ENCODE measurements around the gene TRPV3. TPM values are rescaled to one million over a fixed set of nuclear protein-coding genes. Genes with fewer than 3 reads are reported as not detected.
A peak's percentile ranks its signal among the peaks of the same experiment; 100 is the strongest.
"Not testable (repeated sequence)": the region's sequence is repeated elsewhere in the genome, so short reads cannot be mapped to it uniquely, and the experiment has no call there.

The TRPV3 gene
- total RNA-seq, 1 experiment from 2014 or later = 4.4 TPM

DNA sequence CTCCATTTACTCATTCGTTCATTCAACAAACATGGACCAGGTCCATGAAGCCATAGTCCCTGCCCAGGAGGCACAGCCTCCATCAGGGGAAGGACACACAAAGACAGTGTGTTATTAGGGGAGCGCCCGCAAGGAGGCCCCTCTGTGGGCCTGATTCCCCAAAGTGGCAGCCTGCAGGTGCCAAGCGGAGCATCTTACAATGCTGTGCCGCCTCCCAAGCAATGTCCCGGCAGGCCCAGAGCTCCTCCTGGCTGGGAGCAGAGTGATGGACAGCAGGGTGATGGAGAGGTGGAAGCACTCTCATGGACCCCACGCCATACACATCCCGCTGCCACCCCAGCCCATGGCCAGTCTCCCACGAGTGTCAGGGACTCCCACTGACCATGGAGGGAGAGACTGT, 25.8 kb upstream of the TRPV3 start:
- Mint-ChIP-seq H3K9me3 (ENCODE audit: unreplicated experiment) (no peaks in the 10 kb centered on the region), H3K27me3 (ENCODE audit: insufficient read depth, unreplicated experiment) (no peaks in the 10 kb centered on the region), H3K36me3 (ENCODE audit: insufficient read depth, unreplicated experiment) (peaks cover 15% of the 10 kb centered on the region), H3K4me1 (ENCODE audit: insufficient read depth, unreplicated experiment) (no peaks in the 10 kb centered on the region), H3K4me3 (ENCODE audit: unreplicated experiment) (no peak overlapping the region), H3K27ac (ENCODE audit: low read depth, unreplicated experiment) (no peak overlapping the region)
- TF ChIP-seq, protein P1, sequence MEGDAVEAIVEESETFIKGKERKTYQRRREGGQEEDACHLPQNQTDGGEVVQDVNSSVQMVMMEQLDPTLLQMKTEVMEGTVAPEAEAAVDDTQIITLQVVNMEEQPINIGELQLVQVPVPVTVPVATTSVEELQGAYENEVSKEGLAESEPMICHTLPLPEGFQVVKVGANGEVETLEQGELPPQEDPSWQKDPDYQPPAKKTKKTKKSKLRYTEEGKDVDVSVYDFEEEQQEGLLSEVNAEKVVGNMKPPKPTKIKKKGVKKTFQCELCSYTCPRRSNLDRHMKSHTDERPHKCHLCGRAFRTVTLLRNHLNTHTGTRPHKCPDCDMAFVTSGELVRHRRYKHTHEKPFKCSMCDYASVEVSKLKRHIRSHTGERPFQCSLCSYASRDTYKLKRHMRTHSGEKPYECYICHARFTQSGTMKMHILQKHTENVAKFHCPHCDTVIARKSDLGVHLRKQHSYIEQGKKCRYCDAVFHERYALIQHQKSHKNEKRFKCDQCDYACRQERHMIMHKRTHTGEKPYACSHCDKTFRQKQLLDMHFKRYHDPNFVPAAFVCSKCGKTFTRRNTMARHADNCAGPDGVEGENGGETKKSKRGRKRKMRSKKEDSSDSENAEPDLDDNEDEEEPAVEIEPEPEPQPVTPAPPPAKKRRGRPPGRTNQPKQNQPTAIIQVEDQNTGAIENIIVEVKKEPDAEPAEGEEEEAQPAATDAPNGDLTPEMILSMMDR (IDR thresholded peaks at IDR 0.05; ENCODE audit: unreplicated experiment) = no peak
- POLR2A ChIA-PET = no interaction called here
- CTCF ChIA-PET = interaction anchor here (1.3 kb wide), 1 partner anchor 65 kb away, joined by 3 read pairs; no protein-coding TSS in a partner anchor
- BruUV-seq (replicated peaks) = no TSS peak
- DNase-seq (ENCODE audit: unreplicated experiment) = no peak
- intact Hi-C loops (cut with micrococcal nuclease) = no loop called here

DNA sequence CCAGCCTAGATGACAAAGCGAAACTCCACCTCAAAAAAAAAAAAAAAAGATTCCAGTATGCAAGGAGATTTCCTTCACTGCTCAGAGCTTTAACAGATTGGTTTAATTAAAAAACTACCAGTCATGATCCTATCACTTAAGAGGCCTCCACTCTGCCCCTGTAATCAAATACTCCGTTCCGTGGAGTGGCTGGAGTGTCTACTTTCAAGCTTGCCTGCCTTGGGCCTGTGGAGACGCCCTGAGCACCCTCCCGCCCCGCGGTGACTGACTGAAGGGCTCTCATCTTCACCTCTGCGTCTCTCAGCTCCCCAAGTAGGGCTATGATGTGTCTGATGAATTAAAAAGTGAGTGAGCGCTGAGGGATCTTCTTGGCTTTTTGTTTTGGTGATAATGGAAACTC, 25.3 kb upstream of the TRPV3 start:
- intact Hi-C loops (cut with micrococcal nuclease) = no loop called here
- ChIA-PET CTCF (interaction anchor here (1.3 kb wide), 1 partner anchor 65 kb away, joined by 3 read pairs; no protein-coding TSS in a partner anchor), POLR2A (no interaction called here)
- no TSS peak for BruUV-seq (replicated peaks)
- no peaks in the 10 kb centered on the region for H3K9me3 Mint-ChIP-seq (ENCODE audit: unreplicated experiment)
- H3K4me3 Mint-ChIP-seq (ENCODE audit: unreplicated experiment) = no peak overlapping the region
- no peaks in the 10 kb centered on the region for H3K27me3 Mint-ChIP-seq (ENCODE audit: insufficient read depth, unreplicated experiment)
- H3K4me1 Mint-ChIP-seq (ENCODE audit: insufficient read depth, unreplicated experiment) = no peaks in the 10 kb centered on the region
- H3K27ac Mint-ChIP-seq (ENCODE audit: low read depth, unreplicated experiment) = no peak overlapping the region
- DNase-seq (ENCODE audit: unreplicated experiment) = no peak
- H3K36me3 Mint-ChIP-seq (ENCODE audit: insufficient read depth, unreplicated experiment) = peaks cover 15% of the 10 kb centered on the region
- TF ChIP-seq, protein P1 (IDR thresholded peaks at IDR 0.05; ENCODE audit: unreplicated experiment) = no peak

DNA sequence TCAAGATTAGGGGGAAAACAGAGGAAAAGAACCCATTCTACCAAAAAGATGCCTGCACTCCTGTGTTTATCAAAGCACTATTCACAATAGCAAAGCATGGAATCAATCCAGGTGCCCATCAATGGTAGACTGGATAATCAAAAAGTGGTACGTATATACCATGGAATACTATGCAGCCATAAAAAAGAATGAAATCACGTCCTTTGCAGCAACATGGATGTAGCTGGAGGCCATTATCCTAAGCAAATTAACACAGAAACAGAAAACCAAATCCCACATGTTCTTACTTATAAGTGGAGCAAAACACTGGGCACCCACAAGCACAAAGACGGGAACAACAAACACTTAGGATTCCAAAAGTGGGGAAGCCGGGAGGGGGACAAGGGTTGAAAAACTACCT, 21.1 kb upstream of the TRPV3 start:
- H3K27ac Mint-ChIP-seq (ENCODE audit: low read depth, unreplicated experiment); BruUV-seq (replicated peaks); CTCF ChIA-PET; H3K4me1 Mint-ChIP-seq (ENCODE audit: insufficient read depth, unreplicated experiment); H3K36me3 Mint-ChIP-seq (ENCODE audit: insufficient read depth, unreplicated experiment); POLR2A ChIA-PET; H3K4me3 Mint-ChIP-seq (ENCODE audit: unreplicated experiment); DNase-seq (ENCODE audit: unreplicated experiment); intact Hi-C loops (cut with micrococcal nuclease); H3K9me3 Mint-ChIP-seq (ENCODE audit: unreplicated experiment); H3K27me3 Mint-ChIP-seq (ENCODE audit: insufficient read depth, unreplicated experiment): not testable (repeated sequence)

DNA sequence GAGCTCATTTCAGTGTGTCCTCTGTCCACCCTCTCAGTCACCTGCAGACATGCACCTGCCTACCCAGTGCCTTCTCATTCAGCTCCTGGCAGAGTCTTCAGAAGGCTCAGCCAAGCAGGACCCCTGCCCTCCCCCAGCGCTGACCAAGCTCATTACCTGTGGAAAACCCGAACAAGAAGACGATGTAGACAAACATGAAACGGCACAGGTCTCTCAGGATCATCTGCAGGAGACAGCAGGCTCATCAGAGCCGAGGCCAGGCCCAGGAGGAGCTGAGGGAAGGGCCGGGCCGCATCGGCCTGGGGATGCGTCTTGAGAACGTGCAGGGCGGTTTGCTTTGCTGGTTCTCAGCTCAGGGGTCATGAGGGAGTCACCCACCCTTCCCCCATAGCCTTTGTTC, 19.4 kb upstream of the TRPV3 start:
- BruUV-seq (replicated peaks) = no TSS peak
- POLR2A ChIA-PET = interaction anchor here (2.7 kb wide), 1 partner anchor 18 kb away, joined by 10 read pairs; no protein-coding TSS in a partner anchor
- TF ChIP-seq, protein P1 (IDR thresholded peaks at IDR 0.05; ENCODE audit: unreplicated experiment) = no peak
- CTCF ChIA-PET = no interaction called here
- H3K27ac Mint-ChIP-seq (ENCODE audit: low read depth, unreplicated experiment) = no peak overlapping the region
- H3K9me3 Mint-ChIP-seq (ENCODE audit: unreplicated experiment) = no peaks in the 10 kb centered on the region
- no peak overlapping the region for H3K4me3 Mint-ChIP-seq (ENCODE audit: unreplicated experiment)
- no peak for DNase-seq (ENCODE audit: unreplicated experiment)
- peaks cover 7% of the 10 kb centered on the region for H3K36me3 Mint-ChIP-seq (ENCODE audit: insufficient read depth, unreplicated experiment)
- intact Hi-C loops (cut with micrococcal nuclease) = no loop called here
- H3K27me3 Mint-ChIP-seq (ENCODE audit: insufficient read depth, unreplicated experiment) = no peaks in the 10 kb centered on the region
- peaks cover 6% of the 10 kb centered on the region for H3K4me1 Mint-ChIP-seq (ENCODE audit: insufficient read depth, unreplicated experiment)

DNA sequence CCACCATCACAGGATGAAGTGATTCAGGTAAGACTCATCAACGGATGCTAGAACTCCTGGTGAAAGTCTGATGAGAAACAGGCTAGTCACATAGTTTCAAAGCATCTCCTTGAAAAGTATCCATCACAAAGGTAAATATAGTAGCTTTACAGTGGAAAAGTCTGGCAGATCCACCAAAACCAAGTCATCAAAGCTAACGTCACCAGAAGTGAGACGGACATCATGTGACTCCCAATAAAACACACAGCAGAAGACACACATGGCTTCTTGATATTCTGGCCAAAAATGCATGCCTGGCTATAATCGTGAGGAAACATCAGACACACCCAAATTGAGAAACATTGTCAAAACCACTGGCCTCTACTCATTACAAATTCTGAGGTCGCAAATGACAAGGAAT, 17.9 kb upstream of the TRPV3 start:
- ChIA-PET CTCF (interaction anchor here (0.5 to 1.2 kb wide), 4 partner anchors 9 to 532 kb away, joined by 3 to 4 read pairs (median 3); no protein-coding TSS in a partner anchor), POLR2A (interaction anchor here (0.8 to 2.7 kb wide), 8 partner anchors 15 to 92 kb away, joined by 3 to 10 read pairs (median 4); partner anchors contain the start of genes CTNS, SHPK and TRPV3)
- no TSS peak for BruUV-seq (replicated peaks)
- H3K4me1 Mint-ChIP-seq (ENCODE audit: insufficient read depth, unreplicated experiment) = peaks cover 6% of the 10 kb centered on the region
- DNase-seq (ENCODE audit: unreplicated experiment) = peak; percentile 70
- TF ChIP-seq, protein P1 (IDR thresholded peaks at IDR 0.05; ENCODE audit: unreplicated experiment) = no peak
- peak overlapping the region; percentile 79 for H3K27ac Mint-ChIP-seq (ENCODE audit: low read depth, unreplicated experiment)
- H3K4me3 Mint-ChIP-seq (ENCODE audit: unreplicated experiment) = peak overlapping the region; percentile 10
- no peaks in the 10 kb centered on the region for H3K9me3 Mint-ChIP-seq (ENCODE audit: unreplicated experiment)
- intact Hi-C loops (cut with micrococcal nuclease) = loop anchor here (1.0 kb wide), 1 partner anchor 17 kb away; no protein-coding TSS in a partner anchor
- peaks cover 8% of the 10 kb centered on the region for H3K36me3 Mint-ChIP-seq (ENCODE audit: insufficient read depth, unreplicated experiment)
- H3K27me3 Mint-ChIP-seq (ENCODE audit: insufficient read depth, unreplicated experiment) = no peaks in the 10 kb centered on the region
